ENCODE measurements around the gene C17orf100.
"Not testable (repeated sequence)": the region's sequence is repeated elsewhere in the genome, so short reads cannot be mapped to it uniquely, and the experiment has no call there.

Gene C17orf100

DNA sequence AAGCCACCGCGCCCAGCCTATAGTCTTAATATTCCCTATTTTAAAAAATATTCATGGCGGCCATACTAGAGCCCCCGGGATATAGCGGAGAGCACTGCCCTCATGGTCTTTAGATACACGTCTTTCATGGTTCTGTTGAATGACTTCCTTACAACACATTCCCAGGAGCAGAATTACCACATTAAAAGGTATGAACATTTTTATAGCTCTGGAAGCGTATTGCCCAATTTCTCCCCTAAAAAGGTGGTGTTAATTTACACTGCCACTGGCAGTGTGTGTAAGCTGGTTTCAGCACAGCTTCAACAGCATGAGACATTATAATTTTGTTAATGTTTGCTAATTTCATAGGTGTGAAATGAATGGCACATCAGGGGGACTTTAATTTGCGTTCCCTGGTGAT is 19.0 kb downstream of the C17orf100 start:
- DNase-seq, result no peak

DNA sequence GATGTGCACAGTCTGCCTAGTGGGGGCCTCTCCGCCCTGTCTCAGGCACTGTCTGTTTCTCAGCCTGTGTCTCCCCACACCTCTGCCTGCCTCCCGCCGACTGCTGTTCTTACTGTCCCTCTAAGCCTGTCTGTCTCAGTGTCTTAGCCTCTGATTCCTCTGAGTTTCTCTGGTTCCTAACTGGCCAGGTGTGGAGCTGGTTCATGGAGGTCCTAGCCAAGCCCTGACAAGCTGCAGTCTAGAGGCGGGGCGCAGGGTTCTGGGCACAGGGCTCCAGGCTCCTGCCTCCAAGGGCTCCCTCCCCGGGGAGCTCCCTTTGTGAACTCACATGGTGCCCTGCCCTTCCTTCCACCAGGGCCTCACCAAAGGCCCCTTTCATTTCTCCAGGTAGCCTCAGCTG is 19.4 kb downstream of the C17orf100 start:
- DNase-seq, result no peak

- no peak for DNase-seq
These were observed 19.9 kb downstream of the C17orf100 start for GRCh38 chr17:6671431-6671830.

DNA sequence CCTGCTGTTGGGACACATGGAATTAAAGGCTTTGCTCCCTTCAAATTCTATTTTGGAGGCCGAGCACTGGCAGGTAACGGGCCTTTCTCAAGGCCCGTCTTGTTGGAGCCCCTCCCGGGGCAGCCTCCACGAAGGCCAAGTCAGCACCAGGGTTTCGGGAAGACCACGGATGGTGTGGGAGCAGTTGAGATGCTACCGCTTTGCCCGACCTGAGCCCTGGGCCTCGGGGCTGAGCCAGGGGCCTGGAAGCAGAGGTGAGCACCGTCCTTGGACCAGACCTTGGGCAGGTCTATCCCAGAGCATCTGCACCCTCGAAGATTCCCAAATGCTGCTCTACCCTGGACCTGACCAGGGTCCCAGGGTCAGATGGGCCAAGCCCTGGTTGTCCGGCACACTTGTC is 23.0 kb downstream of the C17orf100 start:
- DNase-seq, result no peak

GRCh38 chr17:6675201-6675825 is 23.8 kb downstream of the C17orf100 start:
- DNase-seq, result no peak

- DNase-seq, result no peak
These were observed 25.2 kb downstream of the C17orf100 start for GRCh38 chr17:6676802-6677157.

- no peak for DNase-seq
These were observed 25.7 kb downstream of the C17orf100 start for GRCh38 chr17:6677158-6677831.

GRCh38 chr17:6677946-6678345 is 26.4 kb downstream of the C17orf100 start:
- no peak for DNase-seq

DNA sequence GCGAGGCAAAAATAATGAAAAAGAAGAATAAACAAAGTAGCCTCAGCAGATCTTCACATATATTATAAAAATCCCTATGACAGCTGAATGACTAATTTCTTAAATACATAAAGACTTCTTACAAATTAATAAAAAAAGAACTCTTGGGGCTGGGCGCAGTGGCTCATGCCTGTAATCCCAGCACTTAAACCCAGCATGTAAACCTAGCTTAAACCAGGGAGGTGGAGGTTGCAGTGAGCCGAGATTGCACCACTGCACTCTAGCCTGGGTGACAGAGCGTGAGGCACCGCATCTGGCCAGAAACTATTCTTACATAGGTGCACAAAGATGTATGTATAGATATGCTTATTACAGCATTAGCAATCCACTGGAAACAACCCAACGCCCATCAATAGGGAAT is 27.7 kb downstream of the C17orf100 start:
- no peak for DNase-seq

GRCh38 chr17:6681176-6681575 is 29.6 kb downstream of the C17orf100 start:
- DNase-seq, result no peak

- DNase-seq, result no peak
These were observed 30.1 kb downstream of the C17orf100 start for GRCh38 chr17:6681671-6682070.

DNA sequence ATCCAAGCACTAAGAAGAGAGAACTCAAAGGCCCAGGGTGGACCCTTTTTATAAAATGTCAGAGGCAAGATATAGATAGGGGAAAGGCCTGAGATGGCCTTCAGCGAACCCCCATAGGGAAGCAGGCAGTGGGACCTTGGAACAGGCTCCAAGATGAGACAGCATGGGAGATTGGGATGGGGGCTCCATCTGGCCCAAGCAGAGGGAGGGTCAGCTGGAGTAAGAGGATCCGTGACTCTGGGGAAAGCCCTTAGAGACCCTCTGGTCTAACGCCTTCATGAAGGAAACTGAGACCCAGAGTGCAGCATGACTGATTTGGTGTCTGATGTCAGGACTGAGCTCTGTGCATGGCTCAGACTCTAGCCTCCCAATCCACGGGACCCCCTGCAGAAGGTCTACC is 30.8 kb downstream of the C17orf100 start:
- no peak for DNase-seq

DNA sequence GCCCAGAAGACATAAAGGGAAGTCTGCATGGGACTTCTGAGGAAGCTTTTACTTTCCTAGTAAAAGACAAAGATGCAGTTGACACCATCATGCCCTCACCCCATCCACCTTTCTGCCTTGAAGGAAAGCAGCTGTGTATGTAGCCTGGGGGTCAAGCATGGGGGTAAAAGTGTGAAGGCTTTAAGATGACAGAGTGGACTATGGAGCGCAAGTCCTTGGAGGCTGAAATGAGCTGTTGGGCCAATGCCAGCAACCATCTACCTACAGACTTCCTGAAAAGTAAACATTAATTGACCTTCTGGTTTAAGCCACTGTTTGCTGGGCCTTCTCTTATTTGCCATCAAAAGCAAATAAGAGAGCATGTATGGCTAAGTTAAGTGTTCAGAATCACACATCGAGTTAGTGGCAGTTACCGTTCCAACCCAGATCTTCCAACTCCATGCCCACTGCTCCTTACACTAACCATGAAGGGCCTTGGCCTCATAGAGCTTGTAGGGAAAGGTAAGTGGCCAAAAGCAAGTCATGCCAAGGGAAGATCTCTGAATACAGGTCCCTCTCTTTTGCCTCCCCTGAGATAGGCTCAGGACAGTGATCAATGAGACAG is 31.6 kb downstream of the C17orf100 start:
- no peak for DNase-seq

DNA sequence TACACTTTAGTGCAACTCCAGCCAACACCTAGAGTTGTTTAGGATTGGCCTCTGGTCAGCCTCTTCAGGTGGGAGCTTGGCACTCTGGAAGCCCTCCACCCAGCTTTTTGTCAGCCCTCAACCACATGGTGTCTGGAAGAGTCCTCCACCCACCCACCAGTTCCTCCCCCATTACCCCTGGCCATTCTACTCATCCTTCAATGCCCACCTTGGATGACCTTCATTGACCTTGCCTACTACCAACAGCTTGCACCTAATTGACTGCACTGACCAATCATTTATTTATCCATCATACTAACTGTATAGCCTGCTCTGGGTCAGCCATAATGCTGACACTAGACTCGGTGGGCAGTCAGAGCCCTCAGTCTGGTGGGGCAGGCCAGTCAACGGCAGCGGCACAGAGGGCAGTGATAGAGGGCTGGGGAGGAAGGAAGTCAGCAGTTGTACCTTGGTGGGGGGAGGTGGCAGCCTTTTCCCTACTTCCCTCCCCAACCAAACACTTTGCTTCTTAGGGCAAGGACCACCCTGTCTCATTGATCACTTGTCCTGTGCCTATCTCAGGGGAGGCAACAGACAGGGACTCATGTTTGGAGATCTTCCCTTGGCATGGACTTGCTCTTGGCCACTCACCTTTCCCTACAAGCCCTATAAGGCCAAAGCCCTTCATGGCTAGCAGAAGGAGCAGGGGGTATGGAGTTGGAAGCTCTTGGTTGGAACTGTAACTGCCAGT is 32.3 kb downstream of the C17orf100 start:
- DNase-seq, result no peak

DNA sequence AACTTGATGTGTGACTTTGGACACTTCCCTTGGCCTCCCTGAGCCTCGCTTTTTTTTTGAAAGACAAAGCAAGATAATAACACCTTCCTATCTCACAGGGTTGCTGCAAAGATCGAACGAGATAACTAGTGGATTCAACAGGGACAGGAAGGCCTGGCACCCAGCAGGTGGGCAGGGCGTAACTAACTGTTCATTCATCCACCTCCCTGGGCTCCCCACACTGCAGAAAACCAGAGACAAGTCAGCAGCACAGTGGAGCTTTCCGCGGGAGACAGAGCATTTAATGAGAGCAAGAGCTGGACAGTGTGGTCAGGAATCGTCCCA is 32.9 kb downstream of the C17orf100 start:
- no peak for DNase-seq

- DNase-seq, result no peak
These were observed 33.6 kb downstream of the C17orf100 start for GRCh38 chr17:6684881-6685767.

DNA sequence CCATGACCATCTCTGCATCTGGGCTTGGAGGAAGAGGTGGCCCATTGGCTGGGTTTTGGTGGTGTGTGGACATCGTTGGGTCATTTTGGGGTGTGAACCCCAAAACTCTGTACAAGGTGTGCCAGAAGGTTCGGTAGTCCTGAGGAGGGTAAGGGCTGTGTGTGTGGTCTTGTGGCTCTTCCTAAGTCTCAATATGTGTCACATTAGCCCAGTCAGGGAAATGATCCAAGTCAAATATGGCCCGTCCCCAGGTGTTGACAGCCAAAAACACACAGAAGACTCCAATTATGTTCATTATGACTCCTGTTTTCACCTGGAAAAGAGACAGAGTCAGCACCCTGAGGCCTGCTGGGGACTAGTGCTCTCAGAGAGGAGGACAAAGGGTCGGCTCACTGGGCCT is 34.5 kb downstream of the C17orf100 start:
- DNase-seq, result no peak

DNA sequence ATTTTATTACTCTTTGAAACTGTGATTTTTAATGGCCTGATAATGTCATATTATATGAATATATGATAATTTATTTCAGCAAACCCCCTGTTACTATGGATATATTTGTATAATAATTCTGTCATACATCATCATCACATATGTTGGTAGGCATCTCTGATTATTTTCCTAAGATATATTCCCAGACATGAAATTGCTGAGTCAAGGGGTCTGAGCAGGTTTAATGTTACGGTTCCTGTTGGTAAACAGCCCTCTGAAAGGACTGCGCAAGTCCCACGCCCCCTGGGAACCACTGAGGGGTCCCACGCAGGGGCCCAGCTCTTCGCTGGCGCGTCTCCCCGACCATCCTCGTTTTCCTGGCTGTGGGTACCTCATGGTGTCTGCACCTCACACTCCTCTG is 37.4 kb downstream of the C17orf100 start:
- no peak for DNase-seq

DNA sequence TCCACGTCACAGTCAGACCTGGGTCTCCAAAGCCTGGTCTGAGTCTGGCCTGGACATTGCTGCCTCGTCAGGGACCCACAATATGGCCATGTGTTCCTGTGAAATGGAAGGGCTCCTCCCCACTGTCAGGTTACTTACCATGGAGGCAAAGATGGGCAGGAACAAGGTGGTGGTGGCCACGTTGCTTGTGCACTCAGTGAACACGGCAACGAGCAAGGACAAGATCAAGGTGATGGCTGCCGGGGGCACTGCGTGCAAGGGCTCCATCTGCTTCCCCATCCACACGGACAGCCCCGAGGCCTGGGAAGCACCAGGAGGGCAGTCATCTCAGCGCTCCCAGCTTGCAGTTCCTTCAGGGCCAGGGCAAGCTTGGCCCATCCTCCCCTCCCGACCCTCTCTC is 39.1 kb downstream of the C17orf100 start:
- DNase-seq, result no peak

GRCh38 chr17:6691546-6691945 is 40.0 kb downstream of the C17orf100 start:
- DNase-seq, result no peak

DNA sequence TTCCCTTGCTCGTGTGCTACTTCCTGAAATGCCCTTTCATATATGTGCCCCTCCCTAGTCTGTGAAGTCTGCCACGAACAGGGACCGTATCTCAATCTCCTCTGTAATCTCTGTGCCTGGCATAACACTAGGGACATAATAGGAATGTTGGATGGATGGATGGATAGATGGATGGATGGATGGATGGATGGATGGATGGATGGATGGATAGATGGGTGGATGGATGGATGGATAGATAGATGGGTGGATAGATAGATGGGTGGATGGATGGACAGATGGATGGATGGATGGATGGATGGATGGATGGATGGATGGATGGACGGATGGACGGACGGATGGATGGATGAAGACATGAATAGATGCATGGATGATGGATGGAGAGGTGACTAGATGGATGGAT is 40.4 kb downstream of the C17orf100 start:
- DNase-seq, result not testable (repeated sequence)

- no peak for DNase-seq
These were observed 43.5 kb downstream of the C17orf100 start for GRCh38 chr17:6695051-6695450.

- DNase-seq, result no peak
These were observed 44.0 kb downstream of the C17orf100 start for GRCh38 chr17:6695565-6695964.

Measured in hippocampal formation (tissue), 2 donors.